Trophoblast cell (in vitro differentiated cells and primary cell): Measurements from ENCODE around the gene CFAP92.

Experiments
- DNase-seq, 2 donors: peaks; one replicate each; pipeline ENCODE4 v3.0.0-alpha.2; 2016
- H2AFZ ChIP-seq: 2 replicates; pipeline ENCODE4 v1.6.1; 2013; ENCODE audit warnings: low read length, moderate library complexity, mild to moderate bottlenecking; ENCODE audit not compliant: insufficient read depth, poor library complexity
- H2AK5ac ChIP-seq: 2 replicates; pipeline ENCODE4 v1.6.1; 2013; ENCODE audit warnings: mild to moderate bottlenecking, low read length
- H2BK120ac ChIP-seq: 2 replicates; pipeline ENCODE4 v1.6.1; 2013; ENCODE audit warnings: low read length, mild to moderate bottlenecking, moderate library complexity; ENCODE audit not compliant: insufficient read depth, poor library complexity
- H2BK12ac ChIP-seq: 2 replicates; pipeline ENCODE4 v1.6.1; 2013; ENCODE audit warnings: mild to moderate bottlenecking, low read length, moderate library complexity
- H2BK5ac ChIP-seq: 2 replicates; pipeline ENCODE4 v1.6.1; 2013; ENCODE audit warnings: low read length, low read depth, moderate library complexity, mild to moderate bottlenecking; ENCODE audit not compliant: poor library complexity
- H3K14ac ChIP-seq: 2 replicates; pipeline ENCODE4 v1.6.1; 2013; ENCODE audit warnings: mild to moderate bottlenecking, low read length
- H3K18ac ChIP-seq: 2 replicates; pipeline ENCODE4 v1.6.1; 2013; ENCODE audit warnings: mild to moderate bottlenecking, low read length
- H3K23ac ChIP-seq: 2 replicates; pipeline ENCODE4 v1.6.1; 2013; ENCODE audit warnings: low read length
- H3K27ac ChIP-seq: 2 replicates; pipeline ENCODE4 v1.5.1; 2013; ENCODE audit warnings: low read depth, mild to moderate bottlenecking, inconsistent platforms, low read length, moderate library complexity
- H3K27me3 ChIP-seq: 2 replicates; pipeline ENCODE4 v1.6.1; 2013; ENCODE audit warnings: inconsistent platforms, mild to moderate bottlenecking, low read length, moderate library complexity; ENCODE audit not compliant: insufficient read depth
- H3K36me3 ChIP-seq, 2 experiments: 1 replicate in 1 of 2; 2 replicates in 1 of 2; pipeline ENCODE4 v1.6.1; 2013; ENCODE audit warnings: low read length in 2 of 2, mild to moderate bottlenecking in 2 of 2, moderate library complexity in 1 of 2; ENCODE audit not compliant: insufficient read depth in 2 of 2, control insufficient read depth in 1 of 2
- H3K4ac ChIP-seq: 2 replicates; pipeline ENCODE4 v1.6.1; 2013; ENCODE audit warnings: low read depth, mild to moderate bottlenecking, low read length, moderate library complexity
- H3K4me1 ChIP-seq, 2 experiments: 1 replicate in 1 of 2; 2 replicates in 1 of 2; pipeline ENCODE4 v1.6.1; 2013; ENCODE audit warnings: low read length in 2 of 2, mild to moderate bottlenecking in 2 of 2, moderate library complexity in 1 of 2; ENCODE audit not compliant: insufficient read depth in 2 of 2, control insufficient read depth in 1 of 2
- H3K4me2 ChIP-seq: 2 replicates; pipeline ENCODE4 v1.6.1; 2013; ENCODE audit warnings: inconsistent platforms, mild to moderate bottlenecking, low read length, moderate library complexity
- H3K4me3 ChIP-seq: 2 replicates; pipeline ENCODE4 v1.5.1; 2013; ENCODE audit warnings: mild to moderate bottlenecking, low read depth, low read length, inconsistent platforms
- H3K79me1 ChIP-seq: one replicate; pipeline ENCODE4 v1.6.1; 2013; ENCODE audit warnings: low read length
- H3K79me2 ChIP-seq: 2 replicates; pipeline ENCODE4 v1.6.1; 2013; ENCODE audit warnings: low read length, mild to moderate bottlenecking; ENCODE audit not compliant: control insufficient read depth, insufficient read depth, poor library complexity
- H3K9ac ChIP-seq: 2 replicates; pipeline ENCODE4 v1.6.1; 2013; ENCODE audit warnings: mild to moderate bottlenecking, low read length
- H3K9me3 ChIP-seq: 2 replicates; pipeline ENCODE4 v1.6.1; 2013; ENCODE audit warnings: low read depth, mild to moderate bottlenecking, control low read depth, inconsistent platforms, low read length; ENCODE audit not compliant: insufficient read depth
- H4K12ac ChIP-seq: 2 replicates; pipeline ENCODE4 v1.6.1; 2013; ENCODE audit warnings: low read depth, mild to moderate bottlenecking, low read length, moderate library complexity
- H4K8ac ChIP-seq: 2 replicates; pipeline ENCODE4 v1.6.1; 2013; ENCODE audit warnings: low read depth, mild to moderate bottlenecking, low read length, moderate library complexity
- H4K91ac ChIP-seq: one replicate; pipeline ENCODE4 v1.6.1; 2013; ENCODE audit warnings: low read depth, mild to moderate bottlenecking, low read length, moderate library complexity
- WGBS: extraction: QIAGEN DNeasy Blood & Tissue Kit; methylation state at CpG from one replicate; pipeline ENCODE4 v1.1.7; 2013; ENCODE audit warnings: missing lambda C conversion rate; ENCODE audit not compliant: insufficient read length, insufficient coverage; ENCODE audit errors: extremely low coverage; 5-methylcytosine and 5-hydroxymethylcytosine counted together

CFAP92 gene

GRCh38 chr3:129004639-129005295 lies 10.9 kb upstream of the CFAP92 start:
- Histone ChIP-seq H2AFZ (no peak overlapping the region), H2AK5ac (no peak overlapping the region), H3K9me3 (peaks cover 16% of the 10 kb centered on the region), H3K27me3 (peaks cover 43% of the 10 kb centered on the region), H2BK5ac (no peak overlapping the region), H3K79me2 (no peaks in the 10 kb centered on the region), H2BK12ac (no peak overlapping the region), H3K27ac (no peak overlapping the region), H3K18ac (no peak overlapping the region), H3K9ac (no peak overlapping the region), H3K4ac (no peak overlapping the region), H3K79me1 (no peaks in the 10 kb centered on the region), H4K91ac (no peak overlapping the region), H3K14ac (no peak overlapping the region), H3K4me1 (peaks cover 0 to 14% of the 10 kb centered on the region in 2 experiments), H2BK120ac (no peak overlapping the region), H4K12ac (no peak overlapping the region), H3K23ac (no peak overlapping the region), H3K36me3 (no peaks in the 10 kb centered on the region), H3K4me3 (no peak overlapping the region), H4K8ac (no peak overlapping the region), H3K4me2 (no peak overlapping the region)
- no CpG with 5 or more reads among the region's 6 CpGs for WGBS
- no peak for DNase-seq

GRCh38 chr3:129003578-129004112 lies 9.8 kb upstream of the CFAP92 start:
- no CpG with 5 or more reads among the region's 55 CpGs for WGBS
- H3K27ac ChIP-seq = no peak overlapping the region
- H3K4ac ChIP-seq = no peak overlapping the region
- H2AK5ac ChIP-seq = no peak overlapping the region
- no peak overlapping the region for H2BK120ac ChIP-seq
- H4K91ac ChIP-seq = no peak overlapping the region
- no peaks in the 10 kb centered on the region for H3K36me3 ChIP-seq
- H3K9me3 ChIP-seq = peaks cover 16% of the 10 kb centered on the region
- no peaks in the 10 kb centered on the region for H3K79me2 ChIP-seq
- DNase-seq = peak; percentile 36 to 72
- no peaks in the 10 kb centered on the region for H3K79me1 ChIP-seq
- H3K23ac ChIP-seq = no peak overlapping the region
- H3K9ac ChIP-seq = no peak overlapping the region
- no peak overlapping the region for H2BK12ac ChIP-seq
- no peak overlapping the region for H2BK5ac ChIP-seq
- H3K4me2 ChIP-seq = no peak overlapping the region
- no peak overlapping the region for H4K12ac ChIP-seq
- no peak overlapping the region for H3K14ac ChIP-seq
- no peak overlapping the region for H3K18ac ChIP-seq
- no peak overlapping the region for H3K4me3 ChIP-seq
- no peak overlapping the region for H4K8ac ChIP-seq
- peaks cover 0 to 14% of the 10 kb centered on the region in 2 experiments for H3K4me1 ChIP-seq
- H2AFZ ChIP-seq = no peak overlapping the region
- peaks cover 43% of the 10 kb centered on the region for H3K27me3 ChIP-seq

GRCh38 chr3:129002573-129003569 lies 9.0 kb upstream of the CFAP92 start:
- no peak overlapping the region for H3K14ac ChIP-seq
- peaks cover 16% of the 10 kb centered on the region for H3K9me3 ChIP-seq
- H3K4me1 ChIP-seq = peaks cover 0 to 14% of the 10 kb centered on the region in 2 experiments
- no peak overlapping the region for H2AFZ ChIP-seq
- no peak overlapping the region for H3K4me2 ChIP-seq
- no peak overlapping the region for H3K4me3 ChIP-seq
- no peak overlapping the region for H2BK12ac ChIP-seq
- H3K27me3 ChIP-seq = peaks cover 43% of the 10 kb centered on the region
- H3K18ac ChIP-seq = no peak overlapping the region
- H3K36me3 ChIP-seq = no peaks in the 10 kb centered on the region
- H4K8ac ChIP-seq = no peak overlapping the region
- H3K4ac ChIP-seq = no peak overlapping the region
- H2BK120ac ChIP-seq = no peak overlapping the region
- H3K9ac ChIP-seq = no peak overlapping the region
- no peak overlapping the region for H3K23ac ChIP-seq
- no peak overlapping the region for H2AK5ac ChIP-seq
- no peak for DNase-seq
- no peak overlapping the region for H2BK5ac ChIP-seq
- no peak overlapping the region for H3K27ac ChIP-seq
- no peaks in the 10 kb centered on the region for H3K79me2 ChIP-seq
- no peaks in the 10 kb centered on the region for H3K79me1 ChIP-seq
- no CpG with 5 or more reads among the region's 28 CpGs for WGBS
- no peak overlapping the region for H4K12ac ChIP-seq
- H4K91ac ChIP-seq = no peak overlapping the region

- peak overlapping the region; percentile 49 for H3K4me3 ChIP-seq
- no peak overlapping the region for H2BK5ac ChIP-seq
- H3K4me1 ChIP-seq = peaks cover 0 to 14% of the 10 kb centered on the region in 2 experiments
- no peak overlapping the region for H4K91ac ChIP-seq
- H3K9me3 ChIP-seq = peaks cover 16% of the 10 kb centered on the region
- H2AK5ac ChIP-seq = no peak overlapping the region
- H2BK120ac ChIP-seq = no peak overlapping the region
- no peak overlapping the region for H4K8ac ChIP-seq
- H3K79me2 ChIP-seq = no peaks in the 10 kb centered on the region
- peak overlapping the region; percentile 21 for H2AFZ ChIP-seq
- H3K79me1 ChIP-seq = no peaks in the 10 kb centered on the region
- no peaks in the 10 kb centered on the region for H3K36me3 ChIP-seq
- no peak overlapping the region for H3K9ac ChIP-seq
- H3K14ac ChIP-seq = no peak overlapping the region
- no peak overlapping the region for H3K23ac ChIP-seq
- H3K18ac ChIP-seq = no peak overlapping the region
- H4K12ac ChIP-seq = no peak overlapping the region
- H2BK12ac ChIP-seq = no peak overlapping the region
- no peak overlapping the region for H3K27ac ChIP-seq
- no peak for DNase-seq
- H3K4ac ChIP-seq = no peak overlapping the region
- peaks cover 43% of the 10 kb centered on the region for H3K27me3 ChIP-seq
- WGBS = no CpG with 5 or more reads among the region's 81 CpGs
- H3K4me2 ChIP-seq = peak overlapping the region; percentile 67
Observed at GRCh38 chr3:129001806-129002572, 8.1 kb upstream of the CFAP92 start.
